NK-92 (cell line): Measurements from ENCODE around the gene PTPRCAP.
"Not testable (repeated sequence)": the region's sequence is repeated elsewhere in the genome, so short reads cannot be mapped to it uniquely, and the experiment has no call there.

Experiments
- DNase-seq: peaks from one replicate; lab custom pipeline; 2025; ENCODE audit not compliant: unreplicated experiment; lab: John Stamatoyannopoulos, UW

PTPRCAP gene

GRCh38 chr11:67465530-67465929 lies 28.0 kb upstream of the PTPRCAP start:
- DNase-seq = not testable (repeated sequence)

GRCh38 chr11:67465189-67465510 lies 27.7 kb upstream of the PTPRCAP start:
- DNase-seq = no peak

- peak; percentile 67 for DNase-seq
These were observed 27.1 kb upstream of the PTPRCAP start for GRCh38 chr11:67464411-67465188.

- DNase-seq = no peak
These were observed 26.4 kb upstream of the PTPRCAP start for GRCh38 chr11:67463680-67464410.

GRCh38 chr11:67463186-67463585 lies 25.7 kb upstream of the PTPRCAP start:
- no peak for DNase-seq

- no peak for DNase-seq
These were observed 20.8 kb upstream of the PTPRCAP start for GRCh38 chr11:67458266-67458665.

- DNase-seq = no peak
These were observed 20.0 kb upstream of the PTPRCAP start for GRCh38 chr11:67457453-67457852.

- DNase-seq = no peak
These were observed 18.7 kb upstream of the PTPRCAP start for GRCh38 chr11:67456068-67456705.

- DNase-seq = no peak
These were observed 17.6 kb upstream of the PTPRCAP start, which contains the start of gene CABP4 for GRCh38 chr11:67455054-67455453. CABP4 (plus strand) TSS chr11:67455354; CDS start chr11:67455424, 70 bp downstream.

GRCh38 chr11:67453816-67454732 lies 16.6 kb upstream of the PTPRCAP start:
- no peak for DNase-seq

- no peak for DNase-seq
These were observed 14.9 kb upstream of the PTPRCAP start, which contains the start of gene GPR152 for GRCh38 chr11:67452141-67452952. GPR152 (minus strand) TSS chr11:67452729; CDS start chr11:67452724, 5 bp downstream.

GRCh38 chr11:67451658-67451976 lies 14.1 kb upstream of the PTPRCAP start:
- no peak for DNase-seq

- no peak for DNase-seq
These were observed 13.5 kb upstream of the PTPRCAP start for GRCh38 chr11:67450796-67451657.

GRCh38 chr11:67449116-67449844 lies 11.8 kb upstream of the PTPRCAP start:
- DNase-seq = no peak

- no peak for DNase-seq
These were observed 10.7 kb upstream of the PTPRCAP start for GRCh38 chr11:67448220-67448609.

GRCh38 chr11:67445515-67445914 lies 8.0 kb upstream of the PTPRCAP start:
- DNase-seq = no peak

- DNase-seq = no peak
These were observed 5.3 kb upstream of the PTPRCAP start for GRCh38 chr11:67442504-67443404.
